Liver (tissue), 9 donors: Measurements from ENCODE around the gene SMARCB1. TPM values are rescaled to one million over a fixed set of nuclear protein-coding genes. Genes with fewer than 3 reads are reported as not detected.

ENCODE experiments used
- DNase-seq: peaks from one replicate; pipeline ENCODE4 v3.0.0-alpha.2; 2017; ENCODE audit warnings: low spot score
- H3K27ac ChIP-seq, 2 donors: one replicate each; pipeline ENCODE4 v1.7.0; 2013; ENCODE audit warnings: inconsistent platforms in 2 of 2, low read length in 2 of 2, control low read depth in 1 of 2, low read depth in 1 of 2, mild to moderate bottlenecking in 1 of 2
- H3K27me3 ChIP-seq, 4 donors: one replicate each; pipeline versions ENCODE4 v1.6.1 to v1.7.0; 2013; ENCODE audit warnings: low read length in 3 of 4, inconsistent platforms in 1 of 4, mild to moderate bottlenecking in 1 of 4, moderate library complexity in 1 of 4; ENCODE audit not compliant: control insufficient read depth in 4 of 4, insufficient read depth in 4 of 4
- H3K36me3 ChIP-seq, 4 donors: one replicate each; pipeline versions ENCODE4 v1.6.1 to v1.7.0; 2013; ENCODE audit warnings: low read length in 3 of 4, mild to moderate bottlenecking in 3 of 4, low read depth in 1 of 4, moderate library complexity in 1 of 4; ENCODE audit not compliant: control insufficient read depth in 4 of 4, insufficient read depth in 3 of 4
- H3K4me1 ChIP-seq, 4 donors: one replicate each; pipeline versions ENCODE4 v1.6.1 to v1.7.0; 2013; ENCODE audit warnings: low read length in 3 of 4, mild to moderate bottlenecking in 3 of 4, moderate library complexity in 1 of 4; ENCODE audit not compliant: control insufficient read depth in 4 of 4, insufficient read depth in 4 of 4
- H3K4me3 ChIP-seq, 3 donors: one replicate each; pipeline versions ENCODE4 v1.6.1 to v1.7.0; 2013; ENCODE audit warnings: low read length in 3 of 3, control low read depth in 1 of 3, low read depth in 1 of 3, mild to moderate bottlenecking in 1 of 3
- H3K9ac ChIP-seq, 2 donors: one replicate each; pipeline ENCODE4 v1.7.0; 2013; ENCODE audit warnings: low read length in 2 of 2, mild to moderate bottlenecking in 2 of 2, moderate library complexity in 2 of 2, control low read depth in 1 of 2, low read depth in 1 of 2
- H3K9me3 ChIP-seq, 4 donors: one replicate each; pipeline versions ENCODE4 v1.6.1 to v1.7.0; 2013; ENCODE audit warnings: low read length in 3 of 4; ENCODE audit not compliant: control insufficient read depth in 4 of 4
- ATF3 ChIP-seq: IDR thresholded peaks from 2 replicates; pipeline ENCODE4 v1.6.1; 2016; ENCODE audit warnings: antibody characterized with exemption
- EGR1 ChIP-seq, 2 donors: IDR thresholded peaks; 2 replicates each; pipeline ENCODE4 v1.6.1; 2016 to 2018; ENCODE audit warnings: antibody characterized with exemption in 2 of 2, low read depth in 2 of 2
- FOXA1 ChIP-seq: IDR thresholded peaks from 2 replicates; pipeline ENCODE4 v1.6.1; 2016; ENCODE audit warnings: antibody characterized with exemption
- FOXA2 ChIP-seq: IDR thresholded peaks from 2 replicates; pipeline ENCODE4 v1.6.1; 2016; ENCODE audit warnings: antibody characterized with exemption
- GABPA ChIP-seq, 2 donors: IDR thresholded peaks in 1 of 2; conservative IDR thresholded peaks in 1 of 2; 2 replicates each; pipeline ENCODE4 v1.6.1; 2016; ENCODE audit warnings: antibody characterized with exemption in 2 of 2, mild to moderate bottlenecking in 1 of 2, moderate library complexity in 1 of 2
- HNF4A ChIP-seq, 2 donors: conservative IDR thresholded peaks; 2 replicates each; pipeline ENCODE4 v1.6.1; 2016; ENCODE audit warnings: antibody characterized with exemption in 2 of 2, mild to moderate bottlenecking in 2 of 2
- HNF4G ChIP-seq: IDR thresholded peaks from 2 replicates; pipeline ENCODE4 v1.6.1; 2016; ENCODE audit warnings: antibody characterized with exemption
- JUND ChIP-seq, 2 donors: IDR thresholded peaks; 2 replicates each; pipeline ENCODE4 v1.6.1; 2016; ENCODE audit warnings: antibody characterized with exemption in 2 of 2
- NR2F2 ChIP-seq: IDR thresholded peaks from 2 replicates; pipeline ENCODE4 v1.6.1; 2016; ENCODE audit warnings: antibody characterized with exemption
- RAD21 ChIP-seq, 2 donors: IDR thresholded peaks; 2 replicates each; pipeline ENCODE4 v1.6.1; 2016; ENCODE audit warnings: antibody characterized with exemption in 2 of 2, mild to moderate bottlenecking in 2 of 2
- RXRA ChIP-seq, 2 donors: IDR thresholded peaks; 2 replicates each; pipeline ENCODE4 v1.6.1; 2017 to 2018; ENCODE audit warnings: antibody characterized with exemption in 2 of 2, mild to moderate bottlenecking in 1 of 2
- SP1 ChIP-seq: IDR thresholded peaks from 2 replicates; pipeline ENCODE4 v1.6.1; 2018; ENCODE audit warnings: antibody characterized with exemption, mild to moderate bottlenecking
- TAF1 ChIP-seq: conservative IDR thresholded peaks from 2 replicates; pipeline ENCODE4 v1.6.1; 2016; ENCODE audit warnings: antibody characterized with exemption, mild to moderate bottlenecking
- YY1 ChIP-seq: IDR thresholded peaks from 2 replicates; pipeline ENCODE4 v1.6.1; 2016; ENCODE audit warnings: antibody characterized with exemption, mild to moderate bottlenecking
- WGBS: extraction: QIAGEN DNeasy Blood & Tissue Kit; methylation state at CpG from one replicate; pipeline ENCODE4 v1.1.7; 2013; 5-methylcytosine and 5-hydroxymethylcytosine counted together
- polyA plus RNA-seq, 2 donors: library from polyadenylated mRNA; stranded (reverse) in 1 of 2; unstranded in 1 of 2; fragments of 200-250 nt in 1 of 2; fragments of >200 nt in 1 of 2; fragmentation: Nextera tagmentation in 1 of 2; extraction: Ambion mirVana in 1 of 2; gene quantifications; one replicate each; pipeline versions ENCODE4 v1.2.1 to v1.2.3, GENCODE V29; 2013 to 2015
- total RNA-seq, 2 donors: library from RNA; depleted of rRNA; stranded (reverse); fragments of >200 nt; gene quantifications; one replicate each; pipeline ENCODE4 v1.2.3, GENCODE V29; 2014
- TF ChIP-seq, protein P1 (sequence below): IDR thresholded peaks from 2 replicates; pipeline ENCODE4 v1.6.1; 2016; ENCODE audit warnings: antibody characterized with exemption, mild to moderate bottlenecking
- TF ChIP-seq, protein P2 (sequence below): IDR thresholded peaks from 2 replicates; pipeline ENCODE4 v1.6.1; 2016; ENCODE audit warnings: antibody characterized with exemption
- TF ChIP-seq, protein P3 (sequence below): IDR thresholded peaks from 2 replicates; pipeline ENCODE4 v1.6.1; 2016; ENCODE audit warnings: antibody characterized with exemption
- TF ChIP-seq, protein P4 (sequence below): fragments of 150-350 bp; IDR thresholded peaks from 2 replicates; pipeline ENCODE4 v1.5.1; 2017; ENCODE audit warnings: improper control_type of control experiment, low read depth, low read length; ENCODE audit not compliant: missing input control
- donor health status: healthy.
- donor health status: healthy.
- donor health status: healthy.
- donor health status: healthy.
- donor health status: healthy.

Gene SMARCB1
- total and polyA plus RNA-seq, 4 donors = 15.1 to 22.5 (median 19.1) TPM

- Histone ChIP-seq H3K4me1 (peaks cover 3 to 10% (median 10%) of the 10 kb centered on the region in 4 donors), H3K27ac (no peak overlapping the region), H3K36me3 (peaks cover 2 to 31% (median 6%) of the 10 kb centered on the region in 4 donors), H3K27me3 (no peaks in the 10 kb centered on the region), H3K4me3 (no peak overlapping the region), H3K9ac (no peak overlapping the region), H3K9me3 (no peaks in the 10 kb centered on the region)
- WGBS = 90% methylated on average over 12 of the region's 12 CpGs
- TF ChIP-seq GABPA (IDR thresholded peaks at IDR 0.05 in 1 of 2, conservative IDR thresholded peaks at IDR 0.05 in 1 of 2) = no peak
- no peak for TF ChIP-seq HNF4A (conservative IDR thresholded peaks at IDR 0.05)
- no peak for TF ChIP-seq NR2F2
- TF ChIP-seq FOXA2 = no peak
- TF ChIP-seq JUND (IDR thresholded peaks at IDR 0.05) = no peak
- TF ChIP-seq, protein P1, sequence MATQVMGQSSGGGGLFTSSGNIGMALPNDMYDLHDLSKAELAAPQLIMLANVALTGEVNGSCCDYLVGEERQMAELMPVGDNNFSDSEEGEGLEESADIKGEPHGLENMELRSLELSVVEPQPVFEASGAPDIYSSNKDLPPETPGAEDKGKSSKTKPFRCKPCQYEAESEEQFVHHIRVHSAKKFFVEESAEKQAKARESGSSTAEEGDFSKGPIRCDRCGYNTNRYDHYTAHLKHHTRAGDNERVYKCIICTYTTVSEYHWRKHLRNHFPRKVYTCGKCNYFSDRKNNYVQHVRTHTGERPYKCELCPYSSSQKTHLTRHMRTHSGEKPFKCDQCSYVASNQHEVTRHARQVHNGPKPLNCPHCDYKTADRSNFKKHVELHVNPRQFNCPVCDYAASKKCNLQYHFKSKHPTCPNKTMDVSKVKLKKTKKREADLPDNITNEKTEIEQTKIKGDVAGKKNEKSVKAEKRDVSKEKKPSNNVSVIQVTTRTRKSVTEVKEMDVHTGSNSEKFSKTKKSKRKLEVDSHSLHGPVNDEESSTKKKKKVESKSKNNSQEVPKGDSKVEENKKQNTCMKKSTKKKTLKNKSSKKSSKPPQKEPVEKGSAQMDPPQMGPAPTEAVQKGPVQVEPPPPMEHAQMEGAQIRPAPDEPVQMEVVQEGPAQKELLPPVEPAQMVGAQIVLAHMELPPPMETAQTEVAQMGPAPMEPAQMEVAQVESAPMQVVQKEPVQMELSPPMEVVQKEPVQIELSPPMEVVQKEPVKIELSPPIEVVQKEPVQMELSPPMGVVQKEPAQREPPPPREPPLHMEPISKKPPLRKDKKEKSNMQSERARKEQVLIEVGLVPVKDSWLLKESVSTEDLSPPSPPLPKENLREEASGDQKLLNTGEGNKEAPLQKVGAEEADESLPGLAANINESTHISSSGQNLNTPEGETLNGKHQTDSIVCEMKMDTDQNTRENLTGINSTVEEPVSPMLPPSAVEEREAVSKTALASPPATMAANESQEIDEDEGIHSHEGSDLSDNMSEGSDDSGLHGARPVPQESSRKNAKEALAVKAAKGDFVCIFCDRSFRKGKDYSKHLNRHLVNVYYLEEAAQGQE = no peak
- TF ChIP-seq RAD21 (IDR thresholded peaks at IDR 0.05) = no peak
- no peak for TF ChIP-seq EGR1 (IDR thresholded peaks at IDR 0.05; ENCODE audit: low read depth in 2 of 2)
- no peak for TF ChIP-seq TAF1
- TF ChIP-seq, protein P2, sequence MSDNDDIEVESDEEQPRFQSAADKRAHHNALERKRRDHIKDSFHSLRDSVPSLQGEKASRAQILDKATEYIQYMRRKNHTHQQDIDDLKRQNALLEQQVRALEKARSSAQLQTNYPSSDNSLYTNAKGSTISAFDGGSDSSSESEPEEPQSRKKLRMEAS = no peak
- TF ChIP-seq ATF3 = no peak
- TF ChIP-seq HNF4G = no peak
- no peak for TF ChIP-seq RXRA (IDR thresholded peaks at IDR 0.05)
- TF ChIP-seq, protein P3, sequence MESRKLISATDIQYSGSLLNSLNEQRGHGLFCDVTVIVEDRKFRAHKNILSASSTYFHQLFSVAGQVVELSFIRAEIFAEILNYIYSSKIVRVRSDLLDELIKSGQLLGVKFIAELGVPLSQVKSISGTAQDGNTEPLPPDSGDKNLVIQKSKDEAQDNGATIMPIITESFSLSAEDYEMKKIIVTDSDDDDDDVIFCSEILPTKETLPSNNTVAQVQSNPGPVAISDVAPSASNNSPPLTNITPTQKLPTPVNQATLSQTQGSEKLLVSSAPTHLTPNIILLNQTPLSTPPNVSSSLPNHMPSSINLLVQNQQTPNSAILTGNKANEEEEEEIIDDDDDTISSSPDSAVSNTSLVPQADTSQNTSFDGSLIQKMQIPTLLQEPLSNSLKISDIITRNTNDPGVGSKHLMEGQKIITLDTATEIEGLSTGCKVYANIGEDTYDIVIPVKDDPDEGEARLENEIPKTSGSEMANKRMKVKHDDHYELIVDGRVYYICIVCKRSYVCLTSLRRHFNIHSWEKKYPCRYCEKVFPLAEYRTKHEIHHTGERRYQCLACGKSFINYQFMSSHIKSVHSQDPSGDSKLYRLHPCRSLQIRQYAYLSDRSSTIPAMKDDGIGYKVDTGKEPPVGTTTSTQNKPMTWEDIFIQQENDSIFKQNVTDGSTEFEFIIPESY = no peak
- TF ChIP-seq FOXA1 = no peak
- no peak for TF ChIP-seq YY1
- TF ChIP-seq, protein P4, sequence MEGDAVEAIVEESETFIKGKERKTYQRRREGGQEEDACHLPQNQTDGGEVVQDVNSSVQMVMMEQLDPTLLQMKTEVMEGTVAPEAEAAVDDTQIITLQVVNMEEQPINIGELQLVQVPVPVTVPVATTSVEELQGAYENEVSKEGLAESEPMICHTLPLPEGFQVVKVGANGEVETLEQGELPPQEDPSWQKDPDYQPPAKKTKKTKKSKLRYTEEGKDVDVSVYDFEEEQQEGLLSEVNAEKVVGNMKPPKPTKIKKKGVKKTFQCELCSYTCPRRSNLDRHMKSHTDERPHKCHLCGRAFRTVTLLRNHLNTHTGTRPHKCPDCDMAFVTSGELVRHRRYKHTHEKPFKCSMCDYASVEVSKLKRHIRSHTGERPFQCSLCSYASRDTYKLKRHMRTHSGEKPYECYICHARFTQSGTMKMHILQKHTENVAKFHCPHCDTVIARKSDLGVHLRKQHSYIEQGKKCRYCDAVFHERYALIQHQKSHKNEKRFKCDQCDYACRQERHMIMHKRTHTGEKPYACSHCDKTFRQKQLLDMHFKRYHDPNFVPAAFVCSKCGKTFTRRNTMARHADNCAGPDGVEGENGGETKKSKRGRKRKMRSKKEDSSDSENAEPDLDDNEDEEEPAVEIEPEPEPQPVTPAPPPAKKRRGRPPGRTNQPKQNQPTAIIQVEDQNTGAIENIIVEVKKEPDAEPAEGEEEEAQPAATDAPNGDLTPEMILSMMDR = no peak
- TF ChIP-seq SP1 = no peak
- DNase-seq = no peak
Observed at GRCh38 chr22:23836692-23837495, 50.1 kb downstream of the SMARCB1 start.
